H1 (cell line): Measurements from ENCODE around the gene CPSF2. TPM values are rescaled to one million over a fixed set of nuclear protein-coding genes. Genes with fewer than 3 reads are reported as not detected.
"Not testable (repeated sequence)": the region's sequence is repeated elsewhere in the genome, so short reads cannot be mapped to it uniquely, and the experiment has no call there.

Experiments
- CTCF ChIA-PET: fragments of 300-600 bp; sonication (Branson Sonifier 250); formaldehyde crosslinking; loops from one replicate; lab custom pipeline; 2021; ENCODE audit not compliant: partially characterized antibody; lab: Charles Lee
- POLR2A ChIA-PET: fragments of 300-600 bp; sonication (Branson Sonifier 250); formaldehyde crosslinking; loops from one replicate; lab custom pipeline; 2021; ENCODE audit warnings: inconsistent platforms; ENCODE audit not compliant: partially characterized antibody; lab: Charles Lee
- DNase-seq, 2 experiments: peaks; one replicate each; pipeline versions ENCODE4 v3.0.0 to v3.0.0-alpha.2; 2010 to 2022; ENCODE audit warnings: low spot score in 2 of 2, low read depth in 1 of 2, mixed read lengths in 1 of 2
- FAIRE-seq: peaks from 2 replicates; lab custom pipeline; 2011; peaks lifted over from hg19 to GRCh38; lab: Jason Lieb, UNC
- H2AFZ ChIP-seq: 2 replicates; pipeline ENCODE4 v1.8.1; 2012; ENCODE audit warnings: low read length, inconsistent platforms
- H2AK5ac ChIP-seq: 2 replicates; pipeline ENCODE4 v1.6.1; 2013; ENCODE audit warnings: low read depth, low read length
- H2BK120ac ChIP-seq: replicated peaks from 2 replicates; pipeline ENCODE3; 2013; ENCODE audit warnings: low read depth, low read length, inconsistent platforms
- H2BK12ac ChIP-seq: 2 replicates; pipeline ENCODE4 v1.6.1; 2013; ENCODE audit warnings: low read depth, low read length
- H2BK15ac ChIP-seq: 2 replicates; pipeline ENCODE4 v1.6.1; 2013; ENCODE audit warnings: low read length
- H2BK20ac ChIP-seq: 2 replicates; pipeline ENCODE4 v1.6.1; 2013; ENCODE audit warnings: low read length
- H2BK5ac ChIP-seq: 2 replicates; pipeline ENCODE4 v1.6.1; 2013; ENCODE audit warnings: low read depth, low read length
- H3K14ac ChIP-seq: 2 replicates; pipeline ENCODE4 v1.6.1; 2013; ENCODE audit warnings: inconsistent platforms; ENCODE audit not compliant: insufficient read length
- H3K18ac ChIP-seq: 2 replicates; pipeline ENCODE4 v1.6.1; 2013; ENCODE audit warnings: low read length; ENCODE audit errors: extremely low read depth
- H3K23ac ChIP-seq: 2 replicates; pipeline ENCODE4 v1.6.1; 2013; ENCODE audit warnings: inconsistent platforms; ENCODE audit not compliant: insufficient read length
- H3K23me2 ChIP-seq: 2 replicates; pipeline ENCODE4 v1.6.1; 2013; ENCODE audit warnings: low read depth, low read length
- H3K27ac ChIP-seq: 2 replicates; pipeline ENCODE4 v1.6.1; 2011; ENCODE audit warnings: low read depth, low read length, inconsistent platforms
- H3K27me3 ChIP-seq, 4 experiments: replicated peaks in 1 of 4; 1 replicate in 1 of 4; 2 replicates in 3 of 4; pipeline versions ENCODE4 v1.6.1 to v1.8.1; 2011 to 2013; ENCODE audit warnings: low read length in 3 of 4, mild to moderate bottlenecking in 3 of 4, inconsistent platforms in 2 of 4, mixed read lengths in 2 of 4, moderate library complexity in 1 of 4; ENCODE audit not compliant: control insufficient read depth in 3 of 4, insufficient read depth in 3 of 4; ENCODE audit errors: extremely low read depth in 1 of 4
- H3K36me3 ChIP-seq, 4 experiments: 2 replicates each; pipeline versions ENCODE4 v1.6.1 to v1.8.1; 2011 to 2013; ENCODE audit warnings: mild to moderate bottlenecking in 4 of 4, low read length in 3 of 4, moderate library complexity in 2 of 4, control low read depth in 1 of 4, inconsistent platforms in 1 of 4; ENCODE audit not compliant: insufficient read depth in 4 of 4, control insufficient read depth in 2 of 4
- H3K4ac ChIP-seq: replicated peaks from 2 replicates; pipeline ENCODE3; 2013; ENCODE audit warnings: low read length, low read depth, mixed read lengths, inconsistent platforms; ENCODE audit not compliant: insufficient read length
- H3K4me1 ChIP-seq, 4 experiments: replicated peaks in 1 of 4; 1 replicate in 1 of 4; 2 replicates in 3 of 4; pipeline versions ENCODE4 v1.6.1 to v1.8.1; 2011 to 2013; ENCODE audit warnings: low read length in 3 of 4, inconsistent platforms in 2 of 4, mixed read lengths in 1 of 4; ENCODE audit not compliant: insufficient read depth in 4 of 4, control insufficient read depth in 3 of 4
- H3K4me2 ChIP-seq, 2 experiments: 2 replicates each; pipeline versions ENCODE4 v1.6.1 to v1.8.1; 2011 to 2013; ENCODE audit warnings: low read depth in 2 of 2, low read length in 2 of 2, control low read depth in 1 of 2, inconsistent platforms in 1 of 2, mild to moderate bottlenecking in 1 of 2; ENCODE audit not compliant: insufficient read depth in 1 of 2
- H3K4me3 ChIP-seq, 4 experiments: fragments of 200-600, 300-600 bp in 1 of 4; sonication (generic), shearing (Covaris generic), sonication (Bioruptor Twin) in 1 of 4; 2 replicates each; pipeline versions ENCODE4 v1.5.1 to v1.8.1; 2011 to 2016; ENCODE audit warnings: low read length in 4 of 4, low read depth in 3 of 4, control low read depth in 2 of 4, inconsistent platforms in 2 of 4, mild to moderate bottlenecking in 2 of 4, mixed read lengths in 1 of 4, moderate library complexity in 1 of 4; ENCODE audit not compliant: insufficient read depth in 2 of 4; ENCODE audit errors: extremely low read depth in 1 of 4
- H3K56ac ChIP-seq: replicated peaks from 2 replicates; pipeline ENCODE3; 2013; ENCODE audit warnings: low read depth, mild to moderate bottlenecking, mixed read lengths, low read length, inconsistent platforms; ENCODE audit not compliant: insufficient read length
- H3K79me1 ChIP-seq: 2 replicates; pipeline ENCODE4 v1.6.1; 2013; ENCODE audit warnings: low read depth, low read length, control low read depth
- H3K79me2 ChIP-seq, 2 experiments: 2 replicates each; pipeline versions ENCODE4 v1.6.1 to v1.8.1; 2012 to 2013; ENCODE audit warnings: low read length in 2 of 2, mild to moderate bottlenecking in 2 of 2, inconsistent platforms in 1 of 2; ENCODE audit not compliant: insufficient read depth in 2 of 2, control insufficient read depth in 1 of 2
- H3K9ac ChIP-seq, 4 experiments: replicated peaks in 1 of 4; 1 replicate in 1 of 4; 2 replicates in 3 of 4; pipeline versions ENCODE4 v1.6.1 to v1.8.1; 2011 to 2013; ENCODE audit warnings: low read depth in 3 of 4, low read length in 3 of 4, control low read depth in 2 of 4, mild to moderate bottlenecking in 2 of 4, moderate library complexity in 2 of 4, inconsistent platforms in 1 of 4; ENCODE audit errors: extremely low read depth in 1 of 4
- H3K9me3 ChIP-seq, 2 experiments: 2 replicates each; pipeline versions ENCODE4 v1.6.1 to v1.8.1; 2012 to 2013; ENCODE audit warnings: mild to moderate bottlenecking in 2 of 2, moderate library complexity in 2 of 2, control low read depth in 1 of 2, inconsistent platforms in 1 of 2, low read depth in 1 of 2, low read length in 1 of 2, mixed read lengths in 1 of 2; ENCODE audit not compliant: insufficient read depth in 2 of 2
- H4K20me1 ChIP-seq, 2 experiments: replicated peaks in 1 of 2; 2 replicates each; pipeline versions ENCODE3 to v1.8.1; 2011 to 2013; ENCODE audit warnings: inconsistent platforms in 2 of 2, low read length in 2 of 2, mild to moderate bottlenecking in 1 of 2; ENCODE audit not compliant: insufficient read depth in 2 of 2, control insufficient read depth in 1 of 2
- H4K5ac ChIP-seq: 2 replicates; pipeline ENCODE4 v1.6.1; 2013; ENCODE audit warnings: low read length, low read depth, mixed read lengths, inconsistent platforms; ENCODE audit not compliant: insufficient read length
- H4K8ac ChIP-seq: 2 replicates; pipeline ENCODE4 v1.8.0; 2013; ENCODE audit warnings: mild to moderate bottlenecking, moderate library complexity, low read length, inconsistent platforms; ENCODE audit not compliant: insufficient read depth; ENCODE audit errors: extremely low read depth
- H4K91ac ChIP-seq: replicated peaks from 2 replicates; pipeline ENCODE3; 2013; ENCODE audit warnings: low read length, mixed read lengths, inconsistent platforms; ENCODE audit not compliant: insufficient read length
- WGBS, 2 experiments: shearing (Covaris generic) in 1 of 2; methylation state at CpG; one replicate each; pipeline versions ENCODE4 v1.1.6 to v1.1.7; 2013 to 2015; ENCODE audit warnings: low lambda C conversion rate in 2 of 2, mixed read lengths in 2 of 2, inconsistent platforms in 1 of 2, low coverage in 1 of 2, missing lambda C conversion rate in 1 of 2; ENCODE audit not compliant: insufficient replicate concordance in 2 of 2, insufficient coverage in 1 of 2, insufficient read length in 1 of 2; ENCODE audit errors: extremely low coverage in 1 of 2, missing lambda C conversion rate in 1 of 2; 5-methylcytosine and 5-hydroxymethylcytosine counted together
- polyA plus RNA-seq, 7 experiments: library from polyadenylated mRNA; depleted of rRNA in 3 of 7; stranded (reverse) in 5 of 7; unstranded in 2 of 7; fragments of >200 nt in 5 of 7; fragments of 200-250 nt in 2 of 7; gene quantifications; 1 replicate in 5 of 7; 2 replicates in 1 of 7; 4 replicates in 1 of 7; pipeline versions ENCODE4 v1.2.1 to v1.2.3, GENCODE V29; 2011 to 2013; ENCODE audit warnings: missing spikeins in 2 of 7, mixed read lengths in 2 of 7
- total RNA-seq: library from RNA; stranded (reverse); fragmentation: NEBNext Ultra II Directional; extraction: Animal tissue kit (Norgen Biotek cat#: 25700); gene quantifications from 2 replicates; pipeline ENCODE4 v1.2.1, GENCODE V29; 2021

The CPSF2 gene
- total and polyA plus RNA-seq, 2 of the 8 experiments (the other 6 are each of a cell fraction or from before 2014, with no cell fraction given): 11.3 to 130 TPM

DNA sequence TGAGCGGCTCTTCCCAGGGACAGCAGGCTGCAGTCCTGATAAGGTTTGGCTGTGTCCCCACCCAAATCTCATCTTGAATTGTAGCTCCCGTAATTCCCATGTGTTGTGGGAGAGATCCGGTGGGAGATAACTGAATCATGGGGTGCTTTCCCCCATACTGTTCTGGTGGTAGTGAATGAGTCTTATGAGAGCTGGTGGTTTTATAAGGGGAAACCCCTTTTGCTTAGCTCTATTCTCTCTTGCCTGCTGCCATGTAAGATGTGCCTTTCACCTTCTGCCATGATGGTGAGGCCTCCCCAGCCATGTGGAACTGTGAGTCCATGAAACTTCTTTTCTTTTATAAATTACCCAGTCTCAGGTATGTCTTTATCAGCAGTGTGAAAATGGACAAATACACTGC is 91.4 kb downstream of the CPSF2 start:
- H3K4me2 ChIP-seq, H3K18ac ChIP-seq, H3K9me3 ChIP-seq, H3K56ac ChIP-seq, POLR2A ChIA-PET, H2AK5ac ChIP-seq, H3K9ac ChIP-seq, H4K20me1 ChIP-seq, H3K23ac ChIP-seq, H4K5ac ChIP-seq, H2BK12ac ChIP-seq, H3K27me3 ChIP-seq, H3K36me3 ChIP-seq, H3K23me2 ChIP-seq, H4K8ac ChIP-seq, FAIRE-seq, DNase-seq, H2AFZ ChIP-seq, H3K4me3 ChIP-seq, H2BK120ac ChIP-seq, H2BK15ac ChIP-seq, H3K4ac ChIP-seq, H2BK20ac ChIP-seq, H3K14ac ChIP-seq, H2BK5ac ChIP-seq, H4K91ac ChIP-seq, H3K79me2 ChIP-seq, H3K79me1 ChIP-seq, H3K27ac ChIP-seq, H3K4me1 ChIP-seq: not testable (repeated sequence)
- 97% methylated on average over 3 of the region's 3 CpGs; no CpG with 5 or more reads in 1 of the 2 experiments for WGBS, 2 experiments
- CTCF ChIA-PET: interaction anchor here (0.6 to 1.1 kb wide), 2 partner anchors 13 to 139 kb away, joined by 3 read pairs; no protein-coding TSS in a partner anchor
